ENCODE results near the gene SF3A2. TPM values are rescaled to one million over a fixed set of nuclear protein-coding genes. Genes with fewer than 3 reads are reported as not detected.

SF3A2 gene
- total RNA-seq, 1 donor from 2014 or later = 28.7 TPM

GRCh38 chr19:2207991-2208860, 28.4 kb upstream of the SF3A2 start:
- peak; percentile 75 for DNase-seq
- H3K36me3 ChIP-seq = peaks cover 72% of the 10 kb centered on the region
- peak; percentile 46 for TF ChIP-seq CTCF (IDR thresholded peaks at IDR 0.05; ENCODE audit: borderline replicate concordance)
- H3K9me3 ChIP-seq (replicated peaks) = no peaks in the 10 kb centered on the region
- H3K27ac ChIP-seq (replicated peaks) = peak overlapping the region; percentile 62
- intact Hi-C loops (cut with micrococcal nuclease) = no loop called here
- peak overlapping the region; percentile 18 for H3K4me3 ChIP-seq
- H3K27me3 ChIP-seq (ENCODE audit: low read depth) = no peaks in the 10 kb centered on the region
- H3K4me1 ChIP-seq = peaks cover 25% of the 10 kb centered on the region

- intact Hi-C loops (cut with micrococcal nuclease) = no loop called here
- H3K27me3 ChIP-seq (ENCODE audit: low read depth) = no peaks in the 10 kb centered on the region
- H3K36me3 ChIP-seq = peaks cover 74% of the 10 kb centered on the region
- H3K9me3 ChIP-seq (replicated peaks) = no peaks in the 10 kb centered on the region
- TF ChIP-seq CTCF (IDR thresholded peaks at IDR 0.05; ENCODE audit: borderline replicate concordance) = no peak
- no peak overlapping the region for H3K4me3 ChIP-seq
- peak overlapping the region; percentile 62 for H3K27ac ChIP-seq (replicated peaks)
- DNase-seq = peak; percentile 49
- H3K4me1 ChIP-seq = peaks cover 25% of the 10 kb centered on the region
Measured at GRCh38 chr19:2208975-2209374, 27.6 kb upstream of the SF3A2 start.

GRCh38 chr19:2209408-2209807, 27.2 kb upstream of the SF3A2 start:
- TF ChIP-seq CTCF (IDR thresholded peaks at IDR 0.05; ENCODE audit: borderline replicate concordance) = no peak
- peak overlapping the region; percentile 62 for H3K27ac ChIP-seq (replicated peaks)
- H3K4me1 ChIP-seq = peaks cover 25% of the 10 kb centered on the region
- no peak overlapping the region for H3K4me3 ChIP-seq
- no peaks in the 10 kb centered on the region for H3K27me3 ChIP-seq (ENCODE audit: low read depth)
- intact Hi-C loops (cut with micrococcal nuclease) = no loop called here
- H3K9me3 ChIP-seq (replicated peaks) = no peaks in the 10 kb centered on the region
- DNase-seq = no peak
- peaks cover 76% of the 10 kb centered on the region for H3K36me3 ChIP-seq

- Histone ChIP-seq H3K36me3 (peaks cover 80% of the 10 kb centered on the region), H3K27ac (replicated peaks) (no peak overlapping the region), H3K4me1 (peaks cover 25% of the 10 kb centered on the region), H3K4me3 (no peak overlapping the region), H3K27me3 (ENCODE audit: low read depth) (no peaks in the 10 kb centered on the region), H3K9me3 (replicated peaks) (no peaks in the 10 kb centered on the region)
- no peak for TF ChIP-seq CTCF (IDR thresholded peaks at IDR 0.05; ENCODE audit: borderline replicate concordance)
- DNase-seq = no peak
- intact Hi-C loops (cut with micrococcal nuclease) = no loop called here
Measured at GRCh38 chr19:2210206-2210605, 26.4 kb upstream of the SF3A2 start.

- Histone ChIP-seq H3K27ac (replicated peaks) (no peak overlapping the region), H3K27me3 (ENCODE audit: low read depth) (no peaks in the 10 kb centered on the region), H3K4me1 (peaks cover 25% of the 10 kb centered on the region), H3K4me3 (no peak overlapping the region), H3K36me3 (peaks cover 83% of the 10 kb centered on the region), H3K9me3 (replicated peaks) (no peaks in the 10 kb centered on the region)
- no peak for DNase-seq
- no peak for TF ChIP-seq CTCF (IDR thresholded peaks at IDR 0.05; ENCODE audit: borderline replicate concordance)
- intact Hi-C loops (cut with micrococcal nuclease) = no loop called here
Measured at GRCh38 chr19:2210987-2211740, 25.5 kb upstream of the SF3A2 start.

All from left ventricle myocardium inferior (tissue), 1 donor.